NCI-H187 (cell line): Measurements from ENCODE around the gene PRKCZ.
A peak's percentile ranks its signal among the peaks of the same experiment; 100 is the strongest.
"Not testable (repeated sequence)": the region's sequence is repeated elsewhere in the genome, so short reads cannot be mapped to it uniquely, and the experiment has no call there.

Experiments
- DNase-seq, 2 experiments: peaks; one replicate each; lab custom pipeline; 2025; lab: John Stamatoyannopoulos, UW

Gene PRKCZ

GRCh38 chr1:2135441-2135841 is 85.2 kb downstream of the PRKCZ start:
- DNase-seq, result no peak

- DNase-seq, result no peak
Measured at GRCh38 chr1:2135941-2136340, 85.7 kb downstream of the PRKCZ start.

DNA sequence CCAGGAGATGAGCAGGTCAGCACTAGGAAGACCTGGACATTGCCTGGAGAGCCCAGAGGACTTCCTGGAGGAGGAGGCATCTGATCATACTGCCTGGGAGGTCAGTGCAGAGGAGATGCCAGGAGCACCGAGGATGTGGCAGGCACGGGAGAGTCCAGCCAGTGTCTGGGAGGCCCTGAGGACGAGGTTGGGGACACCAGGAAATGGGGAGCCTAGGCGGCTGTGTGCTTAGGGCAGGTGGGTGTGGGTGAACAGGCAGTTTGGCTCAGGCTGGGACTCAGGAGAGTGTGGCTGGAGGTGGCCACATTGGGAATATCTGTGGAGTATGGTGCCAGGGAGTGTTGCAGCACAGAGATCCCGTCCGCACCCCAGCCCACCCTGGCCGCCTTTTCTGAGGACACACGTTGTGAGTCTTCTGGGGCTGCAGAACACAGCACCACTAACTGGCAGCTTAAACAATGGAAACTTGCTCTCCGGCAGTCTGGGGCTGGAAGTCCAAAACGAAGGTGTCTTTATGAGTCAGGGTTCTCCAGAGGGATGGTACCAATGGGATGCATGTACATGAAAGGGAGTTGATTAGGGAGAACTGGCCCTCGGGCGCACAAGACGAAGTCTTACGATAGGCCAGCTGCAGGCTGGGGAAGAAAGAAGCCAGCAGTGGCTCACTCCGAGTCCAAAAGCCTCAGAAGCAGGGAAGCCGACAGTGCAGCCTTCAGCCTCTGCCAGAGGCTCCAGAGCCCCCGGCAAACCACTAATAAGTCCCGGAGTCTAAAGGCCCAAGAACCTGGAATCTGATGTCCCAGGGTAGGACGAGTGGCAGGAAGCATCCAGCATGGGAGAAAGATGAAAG is 86.4 kb downstream of the PRKCZ start:
- DNase-seq, result no peak

DNA sequence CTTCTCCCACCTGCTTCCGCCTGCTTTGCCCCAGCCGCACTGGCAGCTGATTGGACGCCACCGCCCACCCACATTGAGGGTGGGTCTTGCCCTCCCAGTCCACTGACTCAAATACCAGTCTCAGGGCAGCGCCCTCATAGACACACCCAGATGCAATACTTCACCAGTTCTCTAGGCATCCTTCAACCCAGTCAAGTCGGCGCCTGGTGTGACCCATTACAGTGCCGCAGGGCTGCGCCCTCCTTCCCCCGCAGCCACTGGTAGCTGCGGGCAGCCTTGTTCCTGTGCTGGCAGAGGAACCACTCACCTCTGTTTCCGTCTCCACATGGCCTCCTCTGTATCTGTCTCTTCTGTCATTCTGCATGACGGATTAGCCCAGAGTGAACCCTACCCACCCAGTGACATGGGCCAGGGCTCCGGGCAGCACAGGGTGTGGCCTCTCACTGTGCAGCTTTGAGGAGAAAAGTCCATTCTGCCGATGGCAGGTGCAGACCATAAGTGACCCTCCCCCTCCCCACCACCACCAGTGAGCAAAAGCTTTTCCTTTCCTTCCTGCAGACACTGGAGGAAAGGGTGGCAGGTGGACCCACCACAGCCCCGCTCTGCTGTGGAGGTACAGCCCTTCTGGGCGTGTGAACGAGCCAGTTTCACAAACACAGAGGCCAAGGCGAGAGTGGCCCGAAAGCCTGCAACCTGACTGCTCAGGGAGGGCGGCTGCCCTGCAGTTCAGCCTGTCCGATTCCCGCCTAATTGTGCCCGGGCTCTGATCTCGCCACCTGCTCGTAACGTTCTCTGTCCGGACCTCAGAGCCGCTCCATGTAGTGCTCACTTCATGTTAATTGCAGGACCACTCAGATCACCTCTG is 87.3 kb downstream of the PRKCZ start:
- peak; percentile 76 to 86 for DNase-seq

DNA sequence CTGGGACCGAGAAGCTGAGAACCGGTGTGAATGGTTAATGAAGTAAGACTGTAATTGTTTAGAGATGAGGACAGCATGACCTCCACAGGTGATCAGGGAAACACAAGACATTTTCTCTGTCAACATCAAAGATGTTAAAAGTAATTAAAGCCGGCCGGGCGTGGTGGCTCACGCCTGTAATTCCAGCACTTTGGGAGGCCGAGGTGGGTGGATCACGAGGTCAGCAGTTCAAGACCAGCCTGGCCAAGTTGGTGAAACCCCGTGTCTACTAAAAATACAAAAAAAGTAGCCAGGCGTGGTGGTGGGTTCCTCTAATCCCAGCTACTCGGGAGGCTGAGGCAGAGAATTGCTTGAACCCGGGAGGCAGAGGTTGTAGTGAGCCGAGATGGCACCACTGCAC is 88.9 kb downstream of the PRKCZ start:
- not testable (repeated sequence) for DNase-seq

- no peak for DNase-seq
Measured at GRCh38 chr1:2141025-2141424, 90.8 kb downstream of the PRKCZ start.

DNA sequence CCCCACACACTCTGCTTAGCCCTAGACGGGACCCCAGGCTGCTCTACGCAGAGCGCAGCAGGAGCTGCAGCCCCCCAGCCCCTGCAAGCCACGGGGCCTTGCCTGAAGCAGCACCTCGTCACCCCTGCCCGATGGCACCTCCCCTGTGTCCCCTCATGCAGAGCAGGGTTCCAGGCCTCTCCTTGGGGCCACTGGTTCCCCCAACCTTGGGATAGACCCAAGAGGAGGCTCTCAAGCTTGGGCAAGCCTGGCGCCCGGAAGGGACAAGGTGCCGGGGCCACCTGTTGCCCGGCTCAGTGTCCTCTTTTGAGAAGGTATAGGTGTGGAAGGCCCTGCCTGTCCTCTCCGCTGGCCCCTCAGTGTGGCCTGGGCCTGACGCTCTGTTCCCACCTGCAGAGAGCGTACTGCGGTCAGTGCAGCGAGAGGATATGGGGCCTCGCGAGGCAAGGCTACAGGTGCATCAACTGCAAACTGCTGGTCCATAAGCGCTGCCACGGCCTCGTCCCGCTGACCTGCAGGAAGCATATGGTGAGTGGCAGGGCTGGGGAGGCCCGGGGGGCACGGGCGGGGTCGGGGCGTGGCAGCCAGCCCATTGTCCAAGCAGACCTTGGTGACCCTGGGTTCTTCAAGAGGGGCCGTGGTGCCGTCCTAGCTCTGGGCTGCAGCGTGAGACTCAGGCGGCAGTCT is 93.7 kb downstream of the PRKCZ start:
- no peak for DNase-seq

DNA sequence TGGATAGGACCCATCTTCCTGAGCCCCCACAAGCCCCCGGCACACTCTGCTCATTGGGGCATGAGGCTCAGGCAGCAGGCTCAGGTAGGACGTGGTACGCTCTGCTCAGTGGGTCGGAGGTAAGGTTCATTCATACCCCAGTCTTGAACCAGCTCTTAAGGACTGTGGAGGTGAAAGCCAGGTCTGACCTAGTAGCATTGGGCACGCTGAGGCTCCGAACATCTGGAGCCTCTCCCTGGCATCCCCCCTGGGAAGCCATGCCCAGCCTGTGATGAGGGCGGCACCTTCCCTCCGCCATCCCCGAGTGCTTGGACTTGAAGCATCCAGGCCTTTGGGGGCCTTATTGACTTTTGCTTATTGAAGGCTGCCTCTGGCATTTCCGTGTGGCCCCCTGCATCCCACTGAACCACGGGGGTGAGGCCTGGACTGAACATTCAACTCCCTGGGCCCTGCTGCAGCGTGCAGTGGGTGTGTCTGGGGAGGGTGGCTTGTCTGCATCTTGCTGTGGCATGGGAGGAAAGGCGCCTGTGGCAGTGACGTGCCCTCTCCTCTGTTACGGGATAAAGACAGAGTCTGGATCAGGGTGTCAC is 94.4 kb downstream of the PRKCZ start:
- DNase-seq, result no peak

DNA sequence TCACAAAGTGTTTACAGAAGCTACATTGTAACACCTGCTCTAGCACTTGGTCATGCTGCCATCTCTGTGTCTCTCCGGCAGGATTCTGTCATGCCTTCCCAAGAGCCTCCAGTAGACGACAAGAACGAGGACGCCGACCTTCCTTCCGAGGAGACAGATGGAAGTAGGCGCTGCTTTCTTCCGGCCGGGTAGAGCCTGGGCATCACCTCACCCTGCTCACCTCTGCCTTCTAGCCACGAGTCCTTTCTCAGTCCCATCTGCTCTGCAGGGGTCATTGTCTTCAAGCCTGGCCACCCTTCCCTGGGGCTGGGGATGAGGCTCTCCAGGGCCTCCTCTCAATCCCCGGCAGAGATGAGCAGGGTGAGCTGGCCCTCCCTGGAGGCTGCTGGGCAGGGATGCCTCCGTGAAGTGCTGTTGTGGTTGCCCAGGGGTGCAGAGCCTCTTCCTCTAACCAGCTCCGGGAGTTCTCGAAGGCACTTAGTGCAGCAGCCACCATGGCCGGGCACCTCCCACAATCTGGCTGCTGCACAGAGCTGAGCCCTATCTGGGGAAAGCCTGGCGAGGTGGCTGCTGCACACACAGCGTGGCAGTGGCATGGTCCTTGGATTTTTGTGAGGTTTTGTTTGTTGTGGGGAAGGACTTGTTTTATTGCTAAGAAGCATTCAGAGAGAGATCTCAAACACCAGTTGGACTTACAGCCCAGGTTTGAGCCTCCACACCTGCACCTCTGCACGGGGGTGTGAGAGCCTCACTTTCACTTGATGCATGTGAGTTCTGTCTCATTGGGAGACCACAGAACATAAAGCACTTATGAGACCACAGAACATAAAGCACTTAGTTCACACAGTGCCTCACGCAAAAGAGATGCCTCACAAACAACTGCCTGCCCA is 96.0 kb downstream of the PRKCZ start:
- peak in 1 of 2 experiments; percentile 22 for DNase-seq

GRCh38 chr1:2146836-2147517 is 96.8 kb downstream of the PRKCZ start:
- no peak for DNase-seq

GRCh38 chr1:2147869-2148268 is 97.7 kb downstream of the PRKCZ start:
- not testable (repeated sequence) for DNase-seq

DNA sequence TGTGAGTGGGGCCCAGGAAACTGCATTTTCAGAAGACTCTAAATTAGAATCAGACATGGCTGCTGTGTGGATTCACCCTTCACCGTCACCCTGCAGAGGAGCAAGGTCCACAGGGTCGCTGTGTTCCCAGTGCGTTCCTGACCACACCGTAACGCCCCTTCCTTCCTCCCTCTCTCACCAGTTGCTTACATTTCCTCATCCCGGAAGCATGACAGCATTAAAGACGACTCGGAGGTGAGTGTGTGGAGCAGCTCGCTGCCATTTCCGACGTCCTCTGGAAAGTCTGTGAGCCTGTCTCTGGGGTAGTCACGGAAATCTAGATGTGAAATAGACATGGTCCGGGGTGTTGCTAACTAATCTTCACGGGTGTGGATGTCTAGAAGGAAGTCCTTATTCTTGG is 98.5 kb downstream of the PRKCZ start:
- no peak for DNase-seq

- no peak for DNase-seq
Measured at GRCh38 chr1:2150801-2151200, 100.6 kb downstream of the PRKCZ start.

DNA sequence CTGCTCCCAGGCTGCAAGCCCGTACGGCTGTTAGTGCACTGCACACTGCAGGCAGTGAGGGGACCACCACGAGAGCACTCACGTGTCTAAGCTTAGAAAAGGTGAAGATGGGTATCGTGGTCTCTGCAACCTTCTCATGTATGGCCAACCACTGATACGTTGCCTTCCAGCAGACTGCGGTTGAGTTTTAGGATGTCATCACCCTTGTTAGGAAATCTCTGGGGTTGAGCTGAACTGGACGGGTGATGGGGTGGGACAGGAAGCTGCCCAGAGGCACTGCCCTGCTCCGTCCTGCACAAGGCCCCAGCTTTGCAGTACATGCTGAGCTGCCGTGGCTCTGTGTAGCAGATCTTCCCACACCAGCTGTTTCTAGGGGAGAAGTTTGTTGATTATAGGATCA is 101.0 kb downstream of the PRKCZ start:
- no peak for DNase-seq

DNA sequence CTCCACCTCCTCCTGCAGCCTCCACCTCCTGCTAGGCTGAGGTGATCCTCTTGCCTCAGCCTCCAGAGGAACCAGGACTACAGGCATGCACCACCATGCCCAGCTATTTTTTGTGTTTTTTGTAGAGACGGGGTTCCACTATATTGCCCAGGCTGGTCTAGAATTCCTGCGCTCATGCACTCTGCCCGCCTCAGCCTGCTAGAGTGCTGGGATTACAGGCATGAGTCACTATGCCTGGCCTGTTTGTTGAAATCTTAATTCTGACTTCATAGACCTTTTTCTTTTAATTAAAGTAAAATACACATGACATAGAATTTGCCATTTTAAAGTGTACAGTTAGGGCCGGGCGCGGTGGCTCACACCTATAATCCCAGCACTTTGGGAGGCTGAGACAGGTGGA is 101.7 kb downstream of the PRKCZ start:
- no peak for DNase-seq

DNA sequence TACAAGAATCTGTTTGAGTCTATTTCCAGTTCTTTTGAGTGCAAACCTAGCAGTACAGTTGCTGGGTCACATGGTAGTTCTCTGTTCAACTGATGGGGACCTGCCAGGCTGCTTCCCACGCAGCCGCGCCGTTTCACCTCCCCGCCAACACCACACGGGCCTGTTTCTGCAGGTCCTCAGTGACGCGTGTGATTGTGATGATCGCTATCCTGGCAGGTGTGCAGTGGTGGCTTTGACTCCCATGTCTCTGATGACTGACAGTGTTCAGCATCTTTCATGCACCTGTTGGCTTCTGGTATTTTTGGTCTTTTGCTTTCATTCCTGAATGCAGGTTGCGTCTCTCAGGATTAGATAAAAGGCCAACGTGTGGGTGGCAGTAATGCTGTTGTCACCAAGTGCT is 102.7 kb downstream of the PRKCZ start:
- no peak for DNase-seq

DNA sequence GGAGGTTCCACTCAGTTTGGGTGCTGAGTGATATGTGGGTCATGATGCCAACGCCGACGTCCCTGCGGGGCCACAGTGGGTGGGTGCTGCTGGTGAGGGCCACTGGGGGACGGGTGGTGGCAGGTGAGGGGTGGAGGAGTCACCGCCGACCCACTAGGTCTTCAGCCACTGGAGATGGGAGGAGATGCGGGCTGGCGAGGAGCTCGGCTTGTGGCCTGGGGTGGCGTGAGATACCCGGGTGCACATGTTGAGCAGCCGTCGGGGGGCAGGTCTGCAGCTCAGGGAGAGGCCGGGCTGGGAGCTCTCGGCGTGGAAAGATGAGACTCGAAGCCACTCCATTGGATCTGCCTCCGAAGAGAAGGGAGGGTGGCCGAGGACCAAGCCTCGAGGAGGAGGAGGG is 103.8 kb downstream of the PRKCZ start:
- DNase-seq, result no peak

GRCh38 chr1:2155147-2155598 is 105.0 kb downstream of the PRKCZ start:
- DNase-seq, result no peak

DNA sequence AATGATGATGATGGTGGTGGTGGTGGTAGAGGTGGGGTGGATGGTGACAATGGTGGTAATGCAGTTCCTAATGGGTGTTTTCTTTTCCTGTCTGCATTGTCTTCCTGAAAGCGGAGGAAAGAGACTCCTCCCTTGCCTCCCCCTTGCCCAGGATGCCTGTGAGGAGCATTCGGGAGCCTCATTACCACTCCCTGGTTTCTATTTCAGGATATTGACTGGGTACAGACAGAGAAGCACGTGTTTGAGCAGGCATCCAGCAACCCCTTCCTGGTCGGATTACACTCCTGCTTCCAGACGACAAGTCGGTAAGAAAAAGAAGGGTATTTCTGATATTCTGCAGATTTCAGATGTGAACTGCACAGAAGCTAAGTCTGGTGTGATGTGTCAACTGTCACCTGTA is 105.6 kb downstream of the PRKCZ start:
- DNase-seq, result no peak

GRCh38 chr1:2156866-2157265 is 106.7 kb downstream of the PRKCZ start:
- DNase-seq, result no peak
